HG03521 (cell line): Measurements from ENCODE around the gene PAPPA2.

Experiments used
- ATAC-seq: cut with Tn5 transposase; IDR thresholded peaks from one replicate; pipeline ENCODE4 v1.9.1; 2021; ENCODE audit warnings: mild to moderate bottlenecking, moderate library complexity; ENCODE audit not compliant: unreplicated experiment

The PAPPA2 gene

GRCh38 chr1:176843352-176844297 is 380.6 kb downstream of the PAPPA2 start:
- ATAC-seq = no peak

GRCh38 chr1:176847052-176847451 is 384.1 kb downstream of the PAPPA2 start:
- ATAC-seq = no peak

DNA sequence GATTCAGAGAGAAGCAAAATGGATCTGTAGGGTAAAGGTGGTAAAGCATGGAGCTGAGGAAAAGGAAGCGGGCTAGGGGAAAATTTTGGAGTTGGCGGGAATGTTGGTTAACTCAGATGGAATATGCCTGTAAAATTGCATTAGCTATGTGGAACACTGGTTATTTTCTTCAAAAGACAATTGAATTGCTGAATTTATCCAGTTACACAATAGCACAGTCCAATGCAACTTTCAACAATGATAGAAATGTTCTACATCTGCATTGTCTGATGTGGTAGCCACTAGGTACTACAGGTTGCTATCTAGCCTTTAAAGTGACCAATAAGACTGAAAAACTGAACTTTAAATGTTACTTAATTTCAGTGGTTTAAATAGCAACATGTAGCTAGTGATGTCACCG is 386.3 kb downstream of the PAPPA2 start:
- ATAC-seq = no peak

DNA sequence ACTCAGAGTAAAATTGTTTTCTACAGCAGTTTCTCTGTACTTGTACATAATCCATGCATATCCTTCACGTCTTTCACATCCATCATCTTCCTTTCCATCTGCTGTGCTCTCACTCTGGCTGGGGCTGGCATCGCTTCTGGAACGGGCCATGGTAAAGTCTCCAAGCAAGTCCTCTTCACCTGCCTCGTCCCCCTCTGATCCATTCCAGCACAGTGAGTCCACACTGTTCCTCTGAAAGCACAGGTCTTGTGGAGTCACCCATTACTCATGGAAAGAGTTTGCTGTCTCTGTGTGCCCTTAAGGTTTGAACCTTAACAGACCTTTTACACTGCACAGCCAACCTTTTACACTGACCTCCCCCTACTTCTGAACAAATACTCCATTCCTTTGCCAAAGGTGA is 387.9 kb downstream of the PAPPA2 start:
- no peak for ATAC-seq

DNA sequence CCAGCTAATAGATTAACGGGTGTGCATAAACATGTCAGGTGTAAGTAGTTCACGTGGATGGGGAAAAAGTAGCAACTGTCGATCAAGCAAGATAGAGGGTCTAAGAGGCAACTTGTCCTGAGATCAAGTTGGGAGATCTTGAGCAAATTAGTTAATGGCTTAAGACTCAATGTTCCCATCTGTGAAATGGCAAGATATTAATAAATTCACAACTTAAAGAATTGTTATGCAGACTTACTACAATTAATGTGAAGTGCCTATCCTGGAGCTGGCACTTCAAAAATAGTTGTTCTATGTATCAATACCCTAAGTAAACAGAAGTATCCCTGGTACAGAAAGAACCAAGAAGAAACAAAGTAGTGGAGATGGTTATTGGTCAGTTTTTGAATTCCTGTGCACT is 389.1 kb downstream of the PAPPA2 start:
- no peak for ATAC-seq

- no peak for ATAC-seq
These were observed 390.5 kb downstream of the PAPPA2 start for GRCh38 chr1:176853503-176853902.

DNA sequence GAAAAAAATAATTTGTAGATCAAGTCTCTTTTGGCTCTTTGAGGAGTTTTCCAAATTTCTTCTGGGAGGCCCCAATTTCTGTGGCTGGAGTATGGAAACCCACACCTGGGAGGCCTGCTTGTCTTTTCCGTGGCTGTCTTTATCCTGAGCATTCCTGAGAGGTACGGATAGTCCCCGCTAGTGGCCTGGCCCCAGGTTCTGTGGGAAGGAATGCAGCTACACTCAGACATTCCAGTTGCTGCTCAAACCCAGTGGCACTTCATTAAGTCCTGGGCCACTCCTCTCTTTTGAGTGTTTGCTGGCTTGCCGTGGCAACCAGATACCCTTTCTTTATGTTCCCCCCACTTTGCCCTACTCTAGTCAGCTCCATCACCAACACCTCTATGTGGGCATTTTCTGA is 391.1 kb downstream of the PAPPA2 start:
- no peak for ATAC-seq

- no peak for ATAC-seq
These were observed 392.1 kb downstream of the PAPPA2 start for GRCh38 chr1:176854758-176855745.

DNA sequence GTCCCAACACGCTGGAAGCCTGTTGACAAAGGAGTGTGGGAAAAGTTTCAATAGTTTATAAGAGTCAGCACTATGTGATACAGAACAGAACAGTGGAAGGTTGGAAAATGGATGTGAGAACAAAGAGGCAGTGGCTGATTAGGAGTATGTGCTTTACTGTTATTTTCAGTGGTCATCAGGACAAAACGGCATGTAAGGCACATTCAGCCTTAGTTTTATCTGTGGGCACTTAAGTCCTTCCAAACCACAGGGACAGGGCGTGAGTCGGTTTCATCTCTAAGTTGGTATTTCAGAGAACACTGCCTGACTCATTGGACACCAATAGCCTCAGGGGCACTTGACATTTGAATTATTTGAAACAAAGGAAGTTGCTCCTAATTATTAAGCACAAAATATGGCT is 394.7 kb downstream of the PAPPA2 start:
- no peak for ATAC-seq

- no peak for ATAC-seq
These were observed 395.5 kb downstream of the PAPPA2 start for GRCh38 chr1:176858433-176858916.

GRCh38 chr1:176863613-176864012 is 400.6 kb downstream of the PAPPA2 start:
- ATAC-seq = no peak

DNA sequence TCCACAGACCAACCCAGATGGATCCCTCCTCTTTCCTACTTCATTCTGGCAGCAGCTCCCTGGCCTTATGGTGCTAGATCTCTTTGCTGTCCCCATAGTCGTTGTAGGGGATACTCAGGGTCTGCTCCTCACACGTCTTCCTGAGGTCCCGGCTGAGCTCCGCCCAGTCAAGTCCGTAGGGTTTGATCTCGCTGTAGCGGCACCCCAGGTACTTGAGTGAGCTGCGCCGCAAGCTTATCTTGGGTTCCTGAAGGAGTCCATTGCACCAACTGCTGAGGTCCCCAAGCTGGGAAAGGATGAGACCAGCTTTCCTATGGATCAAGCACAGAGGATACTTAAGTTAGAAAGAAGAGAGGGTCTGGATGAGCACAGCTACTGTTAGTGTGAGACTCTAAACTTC is 401.2 kb downstream of the PAPPA2 start:
- no peak for ATAC-seq

- ATAC-seq = no peak
These were observed 403.2 kb downstream of the PAPPA2 start for GRCh38 chr1:176866011-176866714.

DNA sequence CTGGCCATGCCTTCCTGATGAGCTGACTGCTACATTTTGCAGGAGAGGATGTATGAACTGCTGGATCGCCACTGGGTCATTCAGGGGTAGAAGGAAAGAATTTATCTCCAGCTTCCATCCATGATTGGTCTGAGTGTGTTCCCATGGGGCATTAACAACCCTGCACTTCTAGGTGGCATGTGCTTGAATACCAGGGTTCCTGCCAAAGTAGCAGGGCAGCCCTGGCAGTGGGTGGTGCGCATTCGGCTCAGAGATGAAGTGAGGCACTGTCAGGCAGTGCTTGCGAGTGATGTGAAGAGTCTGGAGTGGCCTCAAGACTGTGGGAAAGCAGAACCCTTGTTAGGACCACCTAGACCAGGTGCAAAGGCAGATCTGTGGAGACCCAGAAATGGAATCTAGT is 406.6 kb downstream of the PAPPA2 start:
- no peak for ATAC-seq

- no peak for ATAC-seq
These were observed 414.1 kb downstream of the PAPPA2 start for GRCh38 chr1:176876966-176877515.

- ATAC-seq = no peak
These were observed 414.6 kb downstream of the PAPPA2 start for GRCh38 chr1:176877557-176877956.

DNA sequence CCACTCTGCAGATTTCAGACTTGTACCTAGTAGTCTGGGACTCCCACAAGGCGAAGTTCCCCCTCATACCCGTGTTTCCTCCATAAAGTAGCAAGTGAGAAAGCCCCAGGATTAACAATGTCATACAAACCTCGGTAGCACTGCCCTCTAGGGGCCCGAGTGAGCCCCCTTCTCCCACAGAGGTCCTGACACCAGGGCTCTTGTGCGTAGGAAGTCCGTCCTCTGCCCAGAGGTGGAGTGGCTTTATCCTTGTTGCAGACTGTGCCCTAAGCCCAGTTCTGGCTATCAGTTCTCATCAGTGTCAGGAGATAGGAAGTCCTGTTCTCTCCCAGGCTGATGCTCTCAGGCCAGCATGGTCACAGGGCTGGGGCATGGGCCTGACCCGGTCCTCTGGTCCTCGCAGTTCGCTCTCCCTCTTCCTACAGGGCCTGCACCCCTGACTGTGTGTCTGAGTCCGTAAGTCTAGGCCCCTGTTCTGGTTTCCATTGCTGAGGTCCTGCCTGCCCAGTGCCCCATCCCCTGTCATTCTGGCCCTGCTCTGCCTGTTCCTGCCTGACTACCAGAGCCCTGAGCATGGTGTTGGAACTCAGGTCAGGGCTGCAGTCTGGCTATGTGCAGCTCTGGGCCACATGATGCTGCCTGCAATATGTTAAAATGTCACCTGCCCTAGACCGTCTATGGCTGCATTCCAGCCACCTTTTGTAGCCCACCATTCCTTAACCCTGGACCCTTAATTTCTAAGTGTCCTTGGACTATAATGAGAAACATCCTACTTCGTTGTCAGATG is 416.0 kb downstream of the PAPPA2 start:
- no peak for ATAC-seq

DNA sequence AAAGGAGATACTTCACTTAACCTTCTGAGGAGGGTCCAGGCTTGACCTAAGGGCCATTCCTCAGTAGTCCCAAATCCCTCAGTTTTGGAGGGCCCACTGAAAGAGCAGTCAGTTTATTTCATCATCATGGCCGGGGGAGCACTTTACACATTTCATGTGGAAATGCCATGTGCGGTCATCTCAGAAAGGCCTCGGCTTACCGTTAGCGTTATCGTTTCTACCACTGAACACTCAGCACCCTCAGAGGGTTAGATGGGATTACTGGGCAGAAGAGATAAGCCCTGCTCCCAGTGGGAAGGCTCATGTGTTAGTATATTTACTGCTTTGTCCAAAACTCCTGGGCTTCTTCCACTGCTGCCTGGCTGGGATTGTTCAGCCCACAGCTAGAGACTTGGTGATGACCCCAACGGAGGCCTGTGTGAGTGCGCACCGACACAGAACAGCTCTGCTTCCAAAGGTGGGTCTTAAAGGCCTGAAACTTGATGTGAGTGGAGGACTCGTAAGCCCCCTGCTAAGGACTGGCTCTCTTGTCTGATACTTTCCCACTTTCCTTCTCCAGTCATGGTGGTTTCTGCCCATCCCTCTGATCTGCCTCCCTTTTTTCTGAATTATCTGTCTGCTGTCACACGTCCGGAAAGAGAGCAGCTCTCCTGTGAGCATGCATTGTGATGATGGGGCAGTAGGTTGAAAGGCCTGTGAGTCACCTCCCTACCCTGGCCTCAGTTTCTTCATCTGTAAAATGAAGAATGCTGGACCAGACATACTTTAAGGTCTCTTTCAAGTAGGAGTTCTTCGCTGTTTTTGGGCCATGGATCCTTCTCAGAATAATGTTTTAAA is 417.0 kb downstream of the PAPPA2 start:
- ATAC-seq = no peak
